ENCODE data around the gene IQSEC1. TPM values are rescaled to one million over a fixed set of nuclear protein-coding genes. Genes with fewer than 3 reads are reported as not detected.

Gene IQSEC1
- total and polyA plus RNA-seq, 2 donors (not counting 3 experiments of a cell fraction or from before 2014, with no cell fraction given), result 5.2 to 18.0 TPM

GRCh38 chr3:13034109-13034800 lies 39.0 kb downstream of the IQSEC1 start:
- Histone ChIP-seq H2AFZ (ENCODE audit: low read depth, low read length) (no peak overlapping the region), H3K4me3 (replicated peaks in 1 of 3; ENCODE audit: insufficient read depth in 1 of 3, low read depth in 1 of 3, low read length in 3 of 3) (no peak overlapping the region), H3K4me2 (ENCODE audit: insufficient read depth, low read length) (no peak overlapping the region), H3K9me3 (replicated peaks; ENCODE audit: control insufficient read depth, insufficient read depth, low read length) (no peaks in the 10 kb centered on the region), H4K20me1 (replicated peaks; ENCODE audit: control insufficient read depth, extremely low read depth, insufficient read depth, low read length) (no peaks in the 10 kb centered on the region), H3K4me1 (ENCODE audit: control insufficient read depth, extremely low read depth, insufficient read depth, low read length) (no peaks in the 10 kb centered on the region), H3K9me1 (replicated peaks; ENCODE audit: control insufficient read depth, extremely low read depth, insufficient read depth, low read length) (no peaks in the 10 kb centered on the region), H3K9ac (replicated peaks; ENCODE audit: extremely low read depth, insufficient read depth, low read length) (no peak overlapping the region), H3K27me3 (ENCODE audit: control insufficient read depth in 2 of 2, insufficient read depth in 2 of 2, low read length in 2 of 2) (no peaks in the 10 kb centered on the region), H3K79me2 (ENCODE audit: control insufficient read depth, insufficient read depth, low read length) (no peaks in the 10 kb centered on the region), H3K27ac (ENCODE audit: insufficient read depth, low read depth, low read length) (no peak overlapping the region), H3K36me3 (ENCODE audit: control insufficient read depth in 2 of 2, extremely low read depth in 1 of 2, insufficient read depth in 2 of 2, low read length in 2 of 2) (no peaks in the 10 kb centered on the region)
- no peak for FAIRE-seq
- intact Hi-C loops (cut with micrococcal nuclease) (no loop called here), dilution Hi-C loops (cut with MboI; ENCODE audit: extremely low pct_ligation_motif_present, low sequenced_read_pairs) (no loop called here)
- CTCF ChIA-PET, result interaction anchor here (1.2 kb wide), 1 partner anchor 58 kb away, joined by 5 read pairs; no protein-coding TSS in a partner anchor
- POLR2A ChIA-PET, result no interaction called here
- TF ChIP-seq EZH2 (IDR thresholded peaks at IDR 0.05; ENCODE audit: borderline replicate concordance, low read depth, low read length, severe bottlenecking), result no peak
- TF ChIP-seq FOS (IDR thresholded peaks at IDR 0.05; ENCODE audit: borderline replicate concordance, insufficient read depth, low read length), result no peak
- DNase-seq (ENCODE audit: low read depth, low spot score), result no peak
- BruUV-seq (replicated peaks), result no TSS peak

GRCh38 chr3:13032206-13032605 lies 41.0 kb downstream of the IQSEC1 start:
- no peak overlapping the region for H2AFZ ChIP-seq (ENCODE audit: low read depth, low read length)
- H3K4me3 ChIP-seq (replicated peaks in 1 of 3; ENCODE audit: insufficient read depth in 1 of 3, low read depth in 1 of 3, low read length in 3 of 3), result no peak overlapping the region
- intact Hi-C loops (cut with micrococcal nuclease) (no loop called here), dilution Hi-C loops (cut with MboI; ENCODE audit: extremely low pct_ligation_motif_present, low sequenced_read_pairs) (no loop called here)
- H3K27me3 ChIP-seq (ENCODE audit: control insufficient read depth in 2 of 2, insufficient read depth in 2 of 2, low read length in 2 of 2), result no peaks in the 10 kb centered on the region
- FAIRE-seq (no peak), DNase-seq (ENCODE audit: low read depth, low spot score) (no peak)
- TF ChIP-seq POLR2AphosphoS5 (IDR thresholded peaks at IDR 0.05; ENCODE audit: insufficient read depth, low read depth, low read length) (no peak), CTCF (IDR thresholded peaks at IDR 0.05; ENCODE audit: extremely low read depth in 1 of 2, insufficient read depth in 1 of 2, low read depth in 1 of 2, low read length in 2 of 2) (no peak), MAX (IDR thresholded peaks at IDR 0.05; ENCODE audit: insufficient read depth, insufficient read length) (no peak), JUN (IDR thresholded peaks at IDR 0.05; ENCODE audit: borderline replicate concordance, insufficient read depth, insufficient read length, low read depth) (no peak), EZH2 (IDR thresholded peaks at IDR 0.05; ENCODE audit: borderline replicate concordance, low read depth, low read length, severe bottlenecking) (no peak), FOS (IDR thresholded peaks at IDR 0.05; ENCODE audit: borderline replicate concordance, insufficient read depth, low read length) (no peak), POLR2A (IDR thresholded peaks at IDR 0.05; ENCODE audit: low read depth, low read length) (no peak), MYC (IDR thresholded peaks at IDR 0.05; ENCODE audit: low read depth, low read length) (no peak)
- no peaks in the 10 kb centered on the region for H3K4me1 ChIP-seq (ENCODE audit: control insufficient read depth, extremely low read depth, insufficient read depth, low read length)
- H3K4me2 ChIP-seq (ENCODE audit: insufficient read depth, low read length), result no peak overlapping the region
- no TSS peak for BruUV-seq (replicated peaks)
- no peaks in the 10 kb centered on the region for H4K20me1 ChIP-seq (replicated peaks; ENCODE audit: control insufficient read depth, extremely low read depth, insufficient read depth, low read length)
- H3K79me2 ChIP-seq (ENCODE audit: control insufficient read depth, insufficient read depth, low read length), result no peaks in the 10 kb centered on the region
- H3K27ac ChIP-seq (ENCODE audit: insufficient read depth, low read depth, low read length), result no peak overlapping the region
- POLR2A ChIA-PET, result no interaction called here
- H3K36me3 ChIP-seq (ENCODE audit: control insufficient read depth in 2 of 2, extremely low read depth in 1 of 2, insufficient read depth in 2 of 2, low read length in 2 of 2), result no peaks in the 10 kb centered on the region
- no peaks in the 10 kb centered on the region for H3K9me1 ChIP-seq (replicated peaks; ENCODE audit: control insufficient read depth, extremely low read depth, insufficient read depth, low read length)
- no peak overlapping the region for H3K9ac ChIP-seq (replicated peaks; ENCODE audit: extremely low read depth, insufficient read depth, low read length)
- CTCF ChIA-PET, result no interaction called here
- no peaks in the 10 kb centered on the region for H3K9me3 ChIP-seq (replicated peaks; ENCODE audit: control insufficient read depth, insufficient read depth, low read length)
